ENCODE data around the gene PLEKHH2. TPM values are rescaled to one million over a fixed set of nuclear protein-coding genes. Genes with fewer than 3 reads are reported as not detected.

PLEKHH2 gene
- total and polyA plus RNA-seq, 8 donors, result 1.6 to 5.3 (median 3.3) TPM

DNA sequence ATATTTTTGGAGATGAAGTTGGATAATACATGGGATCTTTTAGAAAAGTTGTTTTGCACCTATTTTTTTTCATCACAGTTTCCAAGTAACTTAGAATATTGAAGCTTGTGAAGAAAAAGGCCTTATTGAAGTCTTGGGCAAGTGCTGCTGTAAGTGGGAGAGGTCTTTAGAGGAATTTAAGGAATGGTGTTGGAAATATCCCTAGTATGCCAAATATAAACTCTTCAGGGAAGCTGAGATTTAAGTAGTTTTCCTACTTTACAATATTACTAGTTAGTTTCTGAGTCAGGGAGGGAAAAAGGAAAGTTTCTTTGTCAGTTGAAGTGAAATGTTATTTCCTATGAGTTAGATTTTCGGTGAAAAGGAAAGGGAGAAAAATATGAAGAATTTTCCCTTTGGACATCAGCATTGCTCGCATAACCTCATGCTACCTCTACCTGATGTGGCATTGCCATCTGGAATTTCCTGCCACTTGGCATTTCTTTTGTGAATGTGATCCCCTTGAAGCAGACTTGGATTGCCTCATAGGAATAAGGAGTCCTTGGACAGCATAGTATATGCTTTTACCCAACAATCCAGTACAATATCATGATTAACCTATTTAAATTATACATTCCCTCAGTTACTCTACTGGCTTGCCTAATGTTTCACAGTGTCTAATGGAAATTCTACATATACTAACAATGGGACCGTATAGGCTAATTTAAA is 12.1 kb downstream of the PLEKHH2 start:
- intact Hi-C loops (cut with DNase I), result no loop called here
- FAIRE-seq, result no peak
- no peak for ATAC-seq
- no peaks in the 10 kb centered on the region for H3K4me1 ChIP-seq
- H3K9me3 ChIP-seq, result no peaks in the 10 kb centered on the region
- WGBS, 2 donors, result 90 to 92% methylated on average over 3 of the region's 3 CpGs
- H3K27ac ChIP-seq, result no peak overlapping the region
- TF ChIP-seq, protein P1, sequence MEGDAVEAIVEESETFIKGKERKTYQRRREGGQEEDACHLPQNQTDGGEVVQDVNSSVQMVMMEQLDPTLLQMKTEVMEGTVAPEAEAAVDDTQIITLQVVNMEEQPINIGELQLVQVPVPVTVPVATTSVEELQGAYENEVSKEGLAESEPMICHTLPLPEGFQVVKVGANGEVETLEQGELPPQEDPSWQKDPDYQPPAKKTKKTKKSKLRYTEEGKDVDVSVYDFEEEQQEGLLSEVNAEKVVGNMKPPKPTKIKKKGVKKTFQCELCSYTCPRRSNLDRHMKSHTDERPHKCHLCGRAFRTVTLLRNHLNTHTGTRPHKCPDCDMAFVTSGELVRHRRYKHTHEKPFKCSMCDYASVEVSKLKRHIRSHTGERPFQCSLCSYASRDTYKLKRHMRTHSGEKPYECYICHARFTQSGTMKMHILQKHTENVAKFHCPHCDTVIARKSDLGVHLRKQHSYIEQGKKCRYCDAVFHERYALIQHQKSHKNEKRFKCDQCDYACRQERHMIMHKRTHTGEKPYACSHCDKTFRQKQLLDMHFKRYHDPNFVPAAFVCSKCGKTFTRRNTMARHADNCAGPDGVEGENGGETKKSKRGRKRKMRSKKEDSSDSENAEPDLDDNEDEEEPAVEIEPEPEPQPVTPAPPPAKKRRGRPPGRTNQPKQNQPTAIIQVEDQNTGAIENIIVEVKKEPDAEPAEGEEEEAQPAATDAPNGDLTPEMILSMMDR (IDR thresholded peaks at IDR 0.05), result no peak
- H3K4me3 ChIP-seq, result no peak overlapping the region
- no peaks in the 10 kb centered on the region for H3K27me3 ChIP-seq
- H3K36me3 ChIP-seq, result no peaks in the 10 kb centered on the region
- no peak for DNase-seq

DNA sequence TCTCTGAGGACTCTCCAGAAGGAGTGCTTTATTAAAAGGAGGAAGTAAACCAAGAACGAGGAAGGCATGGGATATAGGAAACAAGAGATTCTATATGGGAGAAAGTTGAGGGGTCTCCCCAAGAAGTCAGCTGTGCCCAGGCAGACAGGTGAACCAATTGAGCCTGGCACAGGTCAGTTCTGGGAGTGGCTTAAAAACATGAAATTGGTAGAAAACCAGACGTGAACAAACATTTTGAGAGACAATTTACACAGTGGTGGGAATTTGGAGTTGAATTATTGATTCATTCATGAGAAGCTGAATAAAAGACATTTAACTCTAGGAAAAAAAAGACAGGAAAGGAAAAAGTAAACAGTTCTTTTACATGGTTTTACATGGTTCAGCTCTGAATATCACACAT is 16.4 kb downstream of the PLEKHH2 start:
- intact Hi-C loops (cut with DNase I), result no loop called here
- Histone ChIP-seq H3K4me1 (no peaks in the 10 kb centered on the region), H3K4me3 (no peak overlapping the region), H3K27me3 (no peaks in the 10 kb centered on the region), H3K27ac (no peak overlapping the region), H3K36me3 (no peaks in the 10 kb centered on the region), H3K9me3 (no peaks in the 10 kb centered on the region)
- DNase-seq, result no peak
- TF ChIP-seq, protein P1 (IDR thresholded peaks at IDR 0.05), result no peak
- FAIRE-seq, result no peak
- ATAC-seq, result no peak
- WGBS, 2 donors, result 40 to 43% methylated on average over 2 of the region's 2 CpGs

DNA sequence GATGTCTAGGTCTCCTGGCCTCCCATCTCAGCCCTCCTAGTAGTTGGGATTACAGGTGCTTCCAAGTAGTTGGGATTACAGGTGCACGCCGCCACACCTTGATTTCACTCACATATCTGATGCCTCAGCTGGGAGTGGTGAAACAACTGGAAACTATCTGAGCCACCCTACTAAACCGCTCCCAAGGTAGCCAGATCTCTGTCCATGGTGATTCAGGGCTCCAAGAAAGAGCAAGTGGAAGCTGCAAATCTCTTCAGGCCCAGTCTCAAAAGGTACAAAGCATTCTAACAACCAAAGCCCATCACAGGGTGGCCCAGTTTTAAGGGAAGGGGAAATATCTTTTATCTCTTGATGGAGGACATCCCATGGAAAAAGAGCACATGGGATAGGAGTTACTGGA is 20.2 kb downstream of the PLEKHH2 start:
- TF ChIP-seq, protein P1 (IDR thresholded peaks at IDR 0.05), result no peak
- ATAC-seq (no peak), FAIRE-seq (no peak), DNase-seq (no peak)
- H3K9me3 ChIP-seq, result no peaks in the 10 kb centered on the region
- no peaks in the 10 kb centered on the region for H3K27me3 ChIP-seq
- no peak overlapping the region for H3K4me3 ChIP-seq
- H3K27ac ChIP-seq, result no peak overlapping the region
- no peaks in the 10 kb centered on the region for H3K4me1 ChIP-seq
- H3K36me3 ChIP-seq, result no peaks in the 10 kb centered on the region
- intact Hi-C loops (cut with DNase I), result no loop called here
- 94 to 95% methylated on average over 3 of the region's 3 CpGs for WGBS, 2 donors

DNA sequence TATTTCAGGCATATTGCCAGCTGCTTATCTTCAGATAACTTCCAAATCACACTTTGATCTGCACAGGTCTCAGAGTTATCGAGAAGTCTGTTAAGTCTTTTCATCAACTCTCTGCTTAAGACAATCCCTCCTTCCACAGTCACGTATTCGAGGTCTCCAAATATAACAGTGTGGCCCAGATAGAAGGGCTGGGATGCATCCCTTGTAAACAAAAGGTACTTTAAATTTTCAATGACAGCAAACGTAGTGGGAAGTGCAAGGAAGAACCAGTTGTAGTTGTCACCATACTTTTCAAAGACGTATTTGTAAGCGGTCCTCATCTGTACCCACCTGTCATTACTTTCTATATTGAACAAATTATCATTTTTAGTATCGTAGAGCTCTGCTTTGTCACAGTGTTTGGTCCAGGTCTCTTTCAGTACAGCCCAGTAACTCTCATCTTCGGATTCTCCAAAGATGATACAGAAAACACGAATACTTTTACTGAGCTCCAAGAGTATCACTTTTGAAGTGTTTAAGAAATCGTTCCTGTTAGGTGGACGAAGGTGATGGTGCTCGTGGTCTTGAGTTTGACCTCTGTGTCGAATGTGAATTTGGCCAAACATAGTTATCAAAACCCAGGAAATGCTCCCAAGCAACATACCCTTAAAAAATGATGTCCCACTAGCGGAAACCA is 38.7 kb downstream of the PLEKHH2 start:
- FAIRE-seq, result no peak
- no peak overlapping the region for H3K27ac ChIP-seq
- TF ChIP-seq, protein P1 (IDR thresholded peaks at IDR 0.05), result no peak

More for the DNA sequence above, 38.7 kb downstream of the PLEKHH2 start:
- Histone ChIP-seq H3K27me3 (no peaks in the 10 kb centered on the region), H3K9me3 (no peaks in the 10 kb centered on the region), H3K4me1 (no peaks in the 10 kb centered on the region), H3K4me3 (peak overlapping the region; percentile 30 to 47 (median 38)), H3K36me3 (no peaks in the 10 kb centered on the region)
- intact Hi-C loops (cut with DNase I), result no loop called here
- ATAC-seq (peak; percentile 12 to 45 (median 24)), DNase-seq (no peak)
- 34 to 38% methylated on average over 14 of the region's 14 CpGs for WGBS, 2 donors
